ENCODE measurements around the gene TGFBR3.

TGFBR3 gene

GRCh38 chr1:91811363-91812025 is 74.5 kb downstream of the TGFBR3 start:
- no peak overlapping the region for H3K4me2 ChIP-seq (ENCODE audit: low read depth, low read length, poor library complexity, severe bottlenecking)
- H3F3A ChIP-seq (ENCODE audit: insufficient read depth): no peaks in the 10 kb centered on the region
- H2AFZ ChIP-seq (ENCODE audit: low read depth, low read length, severe bottlenecking): no peak overlapping the region
- no peaks in the 10 kb centered on the region for H3K27me3 ChIP-seq (ENCODE audit: low read length)
- no peaks in the 10 kb centered on the region for H3K79me2 ChIP-seq (ENCODE audit: insufficient read depth, low read length)
- no peak overlapping the region for H3K9ac ChIP-seq (ENCODE audit: low read length)
- H3K27ac ChIP-seq (ENCODE audit: low read depth, low read length): no peak overlapping the region
- H3K9me3 ChIP-seq (ENCODE audit: insufficient read depth, low read length): no peaks in the 10 kb centered on the region
- no peaks in the 10 kb centered on the region for H3K36me3 ChIP-seq (ENCODE audit: low read length)
- H3K9me2 ChIP-seq (replicated peaks; ENCODE audit: insufficient read depth, low read length): no peaks in the 10 kb centered on the region
- H4K20me1 ChIP-seq (ENCODE audit: low read depth, low read length): no peaks in the 10 kb centered on the region
- TF ChIP-seq EZH2phosphoT487 (conservative IDR thresholded peaks at IDR 0.05; ENCODE audit: low read length): no peak
- TF ChIP-seq CTCF (IDR thresholded peaks at IDR 0.05; ENCODE audit: insufficient read depth, low read length, poor library complexity, severe bottlenecking): no peak
- H3K4me3 ChIP-seq (ENCODE audit: insufficient read depth, low read length, poor library complexity, severe bottlenecking): no peak overlapping the region

- Histone ChIP-seq H2AFZ (ENCODE audit: low read depth, low read length, severe bottlenecking) (no peak overlapping the region), H3K4me2 (ENCODE audit: low read depth, low read length, poor library complexity, severe bottlenecking) (no peak overlapping the region), H3K9me2 (replicated peaks; ENCODE audit: insufficient read depth, low read length) (no peaks in the 10 kb centered on the region), H3K27ac (ENCODE audit: low read depth, low read length) (no peak overlapping the region), H3K9ac (ENCODE audit: low read length) (no peak overlapping the region), H3K9me3 (ENCODE audit: insufficient read depth, low read length) (no peaks in the 10 kb centered on the region), H3K4me3 (ENCODE audit: insufficient read depth, low read length, poor library complexity, severe bottlenecking) (no peak overlapping the region), H3K27me3 (ENCODE audit: low read length) (no peaks in the 10 kb centered on the region), H3K79me2 (ENCODE audit: insufficient read depth, low read length) (no peaks in the 10 kb centered on the region), H3K36me3 (ENCODE audit: low read length) (no peaks in the 10 kb centered on the region), H4K20me1 (ENCODE audit: low read depth, low read length) (no peaks in the 10 kb centered on the region), H3F3A (ENCODE audit: insufficient read depth) (no peaks in the 10 kb centered on the region)
- TF ChIP-seq EZH2phosphoT487 (conservative IDR thresholded peaks at IDR 0.05; ENCODE audit: low read length): no peak
- TF ChIP-seq CTCF (IDR thresholded peaks at IDR 0.05; ENCODE audit: insufficient read depth, low read length, poor library complexity, severe bottlenecking): no peak
Measured at GRCh38 chr1:91809317-91809716, 76.6 kb downstream of the TGFBR3 start.

- Histone ChIP-seq H3K79me2 (ENCODE audit: insufficient read depth, low read length) (no peaks in the 10 kb centered on the region), H3F3A (ENCODE audit: insufficient read depth) (no peaks in the 10 kb centered on the region), H3K9me2 (replicated peaks; ENCODE audit: insufficient read depth, low read length) (no peaks in the 10 kb centered on the region), H3K9me3 (ENCODE audit: insufficient read depth, low read length) (no peaks in the 10 kb centered on the region), H3K27me3 (ENCODE audit: low read length) (no peaks in the 10 kb centered on the region), H3K4me3 (ENCODE audit: insufficient read depth, low read length, poor library complexity, severe bottlenecking) (no peak overlapping the region), H4K20me1 (ENCODE audit: low read depth, low read length) (no peaks in the 10 kb centered on the region), H2AFZ (ENCODE audit: low read depth, low read length, severe bottlenecking) (no peak overlapping the region), H3K9ac (ENCODE audit: low read length) (no peak overlapping the region), H3K4me2 (ENCODE audit: low read depth, low read length, poor library complexity, severe bottlenecking) (no peak overlapping the region), H3K27ac (ENCODE audit: low read depth, low read length) (no peak overlapping the region), H3K36me3 (ENCODE audit: low read length) (no peaks in the 10 kb centered on the region)
- TF ChIP-seq CTCF (IDR thresholded peaks at IDR 0.05; ENCODE audit: insufficient read depth, low read length, poor library complexity, severe bottlenecking) (no peak), EZH2phosphoT487 (conservative IDR thresholded peaks at IDR 0.05; ENCODE audit: low read length) (no peak)
Measured at GRCh38 chr1:91807921-91808620, 77.9 kb downstream of the TGFBR3 start.
